Gastrocnemius medialis (tissue), 4 donors: ENCODE data around the gene PRKN.

Experiments
- POLR2A ChIP-seq, 2 donors: fragments of 450-650 bp; IDR thresholded peaks; one replicate each; pipeline ENCODE4 v1.6.1; 2017; ENCODE audit warnings: antibody characterized with exemption in 2 of 2, mild to moderate bottlenecking in 2 of 2, moderate library complexity in 2 of 2
- TF ChIP-seq, protein P1 (sequence below), 5 experiments: fragments of 450-650 bp in 3 of 5; fragments of 200-600 bp in 2 of 5; sonication (generic) in 2 of 5; IDR thresholded peaks in 4 of 5; conservative IDR thresholded peaks in 1 of 5; 1 replicate in 4 of 5; 2 replicates in 1 of 5; pipeline ENCODE4 v1.5.1; 2016 to 2019; ENCODE audit warnings: antibody characterized with exemption in 5 of 5, mild to moderate bottlenecking in 3 of 5, moderate library complexity in 3 of 5

DNA sequence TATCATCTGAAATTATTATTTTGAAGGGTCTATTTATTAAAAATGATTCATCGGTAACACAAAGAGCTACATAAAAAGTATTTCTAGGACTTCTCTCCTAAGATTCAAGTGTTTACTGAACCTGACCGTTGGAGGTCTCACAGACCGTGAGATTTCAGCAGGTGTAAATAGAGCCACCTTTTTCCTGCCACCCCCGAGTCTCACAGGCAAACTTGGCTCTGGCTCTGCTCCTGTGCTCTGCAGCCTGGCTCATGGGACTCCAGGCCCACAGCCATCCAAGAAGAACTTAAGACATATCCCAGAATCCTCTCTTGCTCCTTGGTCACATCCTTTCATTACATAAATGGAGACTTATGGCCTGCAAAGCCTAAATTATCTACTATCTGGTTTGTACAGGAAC is 1385.9 kb downstream of the PRKN start:
- TF ChIP-seq POLR2A (IDR thresholded peaks at IDR 0.05): no peak
- TF ChIP-seq, protein P1, sequence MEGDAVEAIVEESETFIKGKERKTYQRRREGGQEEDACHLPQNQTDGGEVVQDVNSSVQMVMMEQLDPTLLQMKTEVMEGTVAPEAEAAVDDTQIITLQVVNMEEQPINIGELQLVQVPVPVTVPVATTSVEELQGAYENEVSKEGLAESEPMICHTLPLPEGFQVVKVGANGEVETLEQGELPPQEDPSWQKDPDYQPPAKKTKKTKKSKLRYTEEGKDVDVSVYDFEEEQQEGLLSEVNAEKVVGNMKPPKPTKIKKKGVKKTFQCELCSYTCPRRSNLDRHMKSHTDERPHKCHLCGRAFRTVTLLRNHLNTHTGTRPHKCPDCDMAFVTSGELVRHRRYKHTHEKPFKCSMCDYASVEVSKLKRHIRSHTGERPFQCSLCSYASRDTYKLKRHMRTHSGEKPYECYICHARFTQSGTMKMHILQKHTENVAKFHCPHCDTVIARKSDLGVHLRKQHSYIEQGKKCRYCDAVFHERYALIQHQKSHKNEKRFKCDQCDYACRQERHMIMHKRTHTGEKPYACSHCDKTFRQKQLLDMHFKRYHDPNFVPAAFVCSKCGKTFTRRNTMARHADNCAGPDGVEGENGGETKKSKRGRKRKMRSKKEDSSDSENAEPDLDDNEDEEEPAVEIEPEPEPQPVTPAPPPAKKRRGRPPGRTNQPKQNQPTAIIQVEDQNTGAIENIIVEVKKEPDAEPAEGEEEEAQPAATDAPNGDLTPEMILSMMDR (IDR thresholded peaks at IDR 0.05 in 4 of 5, conservative IDR thresholded peaks at IDR 0.05 in 1 of 5): no peak
